Myocyte (in vitro differentiated cells): ENCODE measurements around the gene NIP7. TPM values are rescaled to one million over a fixed set of nuclear protein-coding genes. Genes with fewer than 3 reads are reported as not detected.
A peak's percentile ranks its signal among the peaks of the same experiment; 100 is the strongest.
"Not testable (repeated sequence)": the region's sequence is repeated elsewhere in the genome, so short reads cannot be mapped to it uniquely, and the experiment has no call there.

Experiments
- DNase-seq: peaks from one replicate; pipeline ENCODE4 v3.0.0-alpha.2; 2012; ENCODE audit warnings: low read depth
- total RNA-seq: library from RNA; depleted of rRNA; stranded (reverse); fragments of >200 nt; gene quantifications from 2 replicates; pipeline ENCODE4 v1.2.3, GENCODE V29; 2014

The NIP7 gene
- total RNA-seq, 1 donor from 2014 or later = 20.5 TPM

- peak; percentile 13 for DNase-seq
Measured at GRCh38 chr16:69340095-69340644, 598 bp downstream of the NIP7 start.

- no peak for DNase-seq
Measured at GRCh38 chr16:69344171-69344570, 4.6 kb downstream of the NIP7 start.

- no peak for DNase-seq
Measured at GRCh38 chr16:69345923-69346322, 6.4 kb downstream of the NIP7 start.

DNA sequence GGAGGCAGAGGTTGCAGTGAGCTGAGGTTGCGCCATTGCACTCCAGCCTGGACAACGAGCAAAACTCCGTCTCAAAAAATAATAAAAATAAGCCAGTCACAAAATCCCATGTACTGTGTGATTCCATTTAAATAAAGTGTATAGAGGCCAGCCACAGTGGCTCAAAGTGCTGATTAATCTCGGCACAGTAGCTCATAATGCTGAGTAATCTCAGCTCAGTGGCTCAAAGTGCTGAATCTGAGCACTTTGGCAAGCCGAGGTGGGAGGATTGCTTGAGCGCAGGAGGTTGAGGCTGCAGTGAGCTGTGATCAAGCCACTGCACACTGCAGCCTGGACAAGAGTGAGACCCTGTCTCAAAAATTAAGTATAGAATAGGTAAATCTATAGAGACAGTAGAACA, 7.1 kb downstream of the NIP7 start:
- DNase-seq = no peak

GRCh38 chr16:69348222-69348621, 8.7 kb downstream of the NIP7 start:
- DNase-seq = no peak

DNA sequence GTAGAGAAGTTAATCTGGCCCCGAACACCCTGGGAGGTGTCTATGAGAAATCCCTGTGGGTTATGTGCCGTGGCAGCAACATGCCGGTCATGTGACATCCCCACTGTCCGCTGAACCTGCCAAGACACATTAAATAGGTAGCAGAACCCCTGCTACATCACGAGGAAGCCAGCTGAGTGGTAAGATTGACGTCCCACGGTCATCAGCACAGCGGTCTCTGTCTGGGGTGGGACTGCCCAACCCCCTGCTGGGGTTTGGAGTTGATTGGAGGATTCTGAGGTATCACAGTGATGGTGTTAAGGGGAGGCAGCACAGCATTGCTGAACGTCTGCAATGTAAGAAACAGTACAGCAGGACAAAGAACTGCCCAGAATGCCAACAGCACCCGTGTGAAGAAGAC, 10.0 kb downstream of the NIP7 start:
- DNase-seq = no peak

GRCh38 chr16:69350536-69351133, 11.1 kb downstream of the NIP7 start:
- no peak for DNase-seq

DNA sequence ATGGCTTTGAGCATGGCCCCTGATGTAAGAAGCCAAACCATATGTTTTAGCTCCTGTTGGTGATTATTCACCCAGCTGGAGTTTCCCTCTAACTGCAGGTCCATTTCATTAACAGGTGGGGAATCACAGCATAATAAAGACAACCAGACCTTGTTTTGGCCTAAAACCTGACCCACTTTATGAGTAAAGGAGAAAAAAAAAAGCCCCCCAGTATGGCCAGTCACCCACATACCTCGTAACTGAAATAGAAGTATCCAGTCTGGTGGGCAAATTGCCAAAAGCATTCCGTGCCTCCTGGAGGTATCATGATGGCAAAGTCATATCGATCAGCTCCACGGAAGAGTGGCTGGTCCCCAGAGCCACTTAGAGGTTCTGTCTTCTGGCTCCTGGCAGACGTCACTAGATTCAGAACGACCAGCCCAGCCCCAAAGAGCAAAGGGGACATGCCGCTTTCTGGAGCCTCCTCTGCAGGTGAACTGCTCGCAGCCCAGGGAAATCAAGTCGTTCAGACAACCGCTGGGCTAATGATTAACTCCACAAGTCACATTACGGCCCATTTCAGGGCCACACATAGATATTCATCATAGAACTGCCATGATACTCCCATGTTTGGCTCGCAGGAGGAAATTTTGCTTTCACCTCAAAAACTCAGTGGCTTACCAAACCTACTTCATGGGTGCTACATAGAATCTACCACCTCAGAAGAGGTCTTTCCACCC, 11.9 kb downstream of the NIP7 start, which contains the start of gene TMED6:
TMED6 (minus strand) TSS at position 478 of the 719 bp plus-strand sequence; CDS start at position 445, 33 bp downstream.
- no peak for DNase-seq

DNA sequence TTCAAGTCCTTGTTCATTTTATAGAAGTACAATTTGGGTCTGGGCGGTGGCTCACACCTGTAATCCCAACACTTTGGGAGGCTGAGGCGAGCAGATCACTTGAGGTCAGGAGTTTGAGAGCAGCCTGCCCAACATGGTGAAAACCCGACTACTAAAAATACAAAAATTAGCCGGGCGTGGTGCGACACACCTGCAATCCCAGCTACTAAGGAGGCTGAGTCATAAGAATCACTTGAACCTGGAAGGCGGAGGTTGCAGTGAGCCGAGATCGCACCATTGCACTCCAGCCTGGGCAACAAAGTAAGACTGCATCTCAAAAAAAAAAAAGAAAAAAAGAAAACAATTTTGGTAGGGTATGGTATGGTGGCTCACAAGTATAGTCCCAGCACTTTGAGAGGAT, 20.5 kb downstream of the NIP7 start:
- DNase-seq = not testable (repeated sequence)

DNA sequence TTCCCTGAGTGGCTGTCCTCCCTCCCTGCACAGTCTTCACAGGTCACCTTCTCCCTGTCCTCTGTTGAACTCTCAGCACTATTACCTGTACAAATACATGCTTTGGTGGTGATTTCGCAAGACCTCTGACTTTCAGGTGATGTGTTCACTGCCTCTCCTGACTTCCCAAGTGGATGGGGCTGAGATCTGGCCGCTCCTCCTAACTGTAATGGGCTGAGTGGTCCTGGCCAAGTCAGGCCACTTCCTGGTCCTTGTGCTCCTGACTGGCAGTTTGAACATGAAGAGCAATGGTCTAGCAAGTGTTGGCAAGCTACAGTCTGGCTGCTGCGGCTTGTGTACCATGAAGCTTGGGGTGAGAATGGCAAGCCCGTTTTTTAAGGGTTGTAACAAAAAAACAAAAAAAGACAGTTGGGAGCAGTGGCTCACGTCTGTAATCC, 23.7 kb downstream of the NIP7 start:
- DNase-seq = no peak

DNA sequence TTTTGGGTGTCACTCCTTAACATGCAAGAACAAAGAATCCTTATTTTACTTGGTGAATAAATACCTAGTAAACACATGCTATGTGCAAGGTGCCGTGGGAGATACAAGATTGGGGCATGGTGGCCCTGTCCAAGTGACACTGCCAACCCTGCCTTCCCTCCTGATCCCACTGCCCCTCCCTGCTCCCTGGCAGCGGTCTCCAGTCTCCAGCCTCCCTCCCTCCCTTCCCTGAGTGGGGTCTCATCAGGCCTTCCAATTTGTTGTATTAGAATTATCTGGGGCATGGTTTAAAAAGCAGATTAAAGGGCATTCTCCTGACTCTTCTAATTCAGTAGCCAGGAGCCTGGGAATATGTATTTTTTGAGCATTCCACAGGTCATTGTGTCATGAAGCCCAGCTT, 24.5 kb downstream of the NIP7 start:
- DNase-seq = no peak

DNA sequence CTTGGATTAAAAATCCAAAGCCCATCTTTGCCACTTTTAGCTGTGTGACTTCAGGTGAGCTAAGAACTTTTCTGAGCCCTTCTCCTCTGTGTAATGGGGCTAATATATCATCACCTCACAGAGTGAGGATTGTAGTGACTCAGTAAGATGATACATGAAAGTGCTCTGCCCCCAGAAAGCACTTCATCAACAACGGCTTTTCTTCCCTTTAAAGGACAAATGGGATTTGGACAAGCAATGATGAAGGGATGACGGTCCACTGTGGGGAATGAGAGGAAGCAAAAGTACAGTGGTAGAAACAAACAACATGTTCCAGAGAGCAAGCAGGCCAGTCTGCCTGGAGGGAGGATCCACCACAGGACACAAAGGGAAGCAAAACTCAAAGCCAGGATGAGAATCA, 26.3 kb downstream of the NIP7 start:
- no peak for DNase-seq

GRCh38 chr16:69366431-69366830, 26.9 kb downstream of the NIP7 start:
- no peak for DNase-seq

- DNase-seq = no peak
Measured at GRCh38 chr16:69367980-69368379, 28.4 kb downstream of the NIP7 start.

- no peak for DNase-seq
Measured at GRCh38 chr16:69368866-69369265, 29.3 kb downstream of the NIP7 start.

DNA sequence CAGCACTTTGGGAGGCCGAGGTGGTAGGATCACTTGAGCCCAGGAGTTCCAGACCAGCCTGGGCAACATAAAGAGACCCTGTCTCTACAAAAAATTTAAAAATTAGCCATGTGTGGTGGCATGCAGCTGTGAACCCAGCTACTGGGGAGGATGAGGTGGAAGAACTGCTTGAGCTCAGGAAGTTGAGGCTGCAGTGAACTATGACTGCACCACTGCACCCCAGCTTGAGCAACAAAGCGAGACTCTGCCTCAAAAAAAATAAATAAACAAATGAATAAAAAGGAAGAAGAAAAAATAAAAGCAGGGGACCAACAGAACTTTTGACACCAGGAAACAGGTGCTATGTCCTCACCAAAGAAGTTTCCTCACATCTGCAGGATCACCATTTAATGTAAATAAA, 32.0 kb downstream of the NIP7 start:
- no peak for DNase-seq

DNA sequence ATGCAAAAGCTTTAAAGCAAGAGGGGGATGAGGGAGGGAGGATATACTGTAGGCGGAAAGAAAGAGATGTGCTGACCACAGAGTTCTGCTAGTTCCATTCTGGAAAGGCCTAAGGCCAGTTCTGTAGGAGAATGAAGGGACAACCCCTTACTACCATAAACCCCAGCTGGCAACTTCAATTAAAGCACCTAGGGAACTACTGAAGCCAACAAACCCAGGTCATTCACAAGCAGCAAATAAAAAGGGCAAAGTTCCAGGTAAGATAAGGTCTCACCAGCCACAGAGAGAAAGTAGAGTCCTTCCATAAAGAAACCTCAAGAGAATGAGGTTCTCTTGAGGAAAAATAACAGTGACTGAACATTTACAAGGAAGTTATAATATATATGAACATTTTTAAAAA, 33.4 kb downstream of the NIP7 start:
- DNase-seq = no peak

DNA sequence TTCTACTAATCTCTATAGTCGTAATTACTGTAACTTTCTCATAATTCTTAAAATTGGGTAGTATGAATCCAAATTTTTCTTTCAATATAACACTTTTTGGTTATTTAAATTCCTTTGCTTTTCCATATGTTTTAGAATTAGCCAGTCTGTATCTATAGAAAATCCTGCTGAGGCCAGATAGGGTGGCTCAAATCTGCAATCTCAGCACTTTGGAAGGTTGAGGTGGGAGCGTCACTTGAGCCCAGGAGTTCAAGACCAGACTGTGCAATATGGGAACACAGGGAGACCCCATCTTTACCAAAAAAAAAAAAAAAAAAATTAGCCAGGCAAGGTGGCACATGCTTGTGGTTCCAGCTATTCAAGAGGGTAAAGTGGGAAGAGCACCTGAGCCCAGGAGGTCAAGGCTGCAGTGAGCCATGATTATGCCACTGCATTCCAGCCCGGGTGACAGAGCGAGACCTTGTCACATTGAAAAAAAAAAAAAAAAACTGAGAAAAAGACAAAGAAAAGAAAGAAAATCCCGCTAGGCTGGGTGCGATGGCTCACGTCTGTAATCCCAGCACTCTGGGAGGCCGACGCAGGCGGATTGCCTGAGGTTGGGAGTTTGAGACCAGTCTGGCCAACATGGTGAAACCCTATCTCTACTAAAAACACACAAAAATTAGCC, 37.0 kb downstream of the NIP7 start:
- DNase-seq = no peak

- DNase-seq = no peak
Measured at GRCh38 chr16:69378036-69378435, 38.5 kb downstream of the NIP7 start.

DNA sequence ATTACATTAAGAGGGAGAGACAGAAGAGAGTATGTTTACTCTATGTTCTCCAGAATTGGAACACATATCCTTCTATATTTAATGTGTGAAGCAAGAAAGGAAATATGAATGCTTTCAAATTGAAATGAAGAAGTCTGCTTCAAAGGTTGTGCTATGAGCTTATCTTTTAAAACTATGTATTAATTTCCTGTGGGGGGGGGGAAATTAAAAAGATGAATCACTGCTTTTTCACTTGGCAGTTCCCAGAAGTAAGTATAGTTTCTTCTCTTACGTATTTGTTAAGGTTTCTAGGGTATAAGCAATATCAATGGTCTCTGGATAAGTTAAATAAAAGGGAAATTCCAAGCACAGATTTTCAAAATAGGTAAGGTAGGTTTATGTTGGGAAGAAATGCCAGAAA, 39.2 kb downstream of the NIP7 start:
- no peak for DNase-seq

GRCh38 chr16:69381231-69381630, 41.7 kb downstream of the NIP7 start:
- no peak for DNase-seq

DNA sequence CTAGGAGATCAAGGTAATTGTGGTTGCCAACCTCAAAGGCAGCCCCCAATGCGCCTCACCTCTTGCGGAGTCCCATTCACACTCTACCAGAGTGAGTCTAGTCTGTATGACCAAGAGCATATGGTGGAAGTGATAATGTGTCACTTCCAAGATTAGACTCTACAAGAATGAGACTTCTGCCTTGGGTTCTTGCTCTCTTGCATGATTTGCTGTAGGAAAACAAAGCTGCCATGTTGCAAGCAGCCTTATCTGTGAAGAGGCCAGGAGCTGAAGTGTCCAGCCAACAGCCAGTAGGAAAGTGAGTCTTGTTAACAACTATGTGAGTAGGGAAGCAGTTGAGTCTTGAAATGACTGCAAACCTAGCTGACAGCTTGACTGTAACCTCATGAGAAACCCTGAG, 42.8 kb downstream of the NIP7 start:
- DNase-seq = no peak
